ENCODE data around the gene APOOL.

The APOOL gene

DNA sequence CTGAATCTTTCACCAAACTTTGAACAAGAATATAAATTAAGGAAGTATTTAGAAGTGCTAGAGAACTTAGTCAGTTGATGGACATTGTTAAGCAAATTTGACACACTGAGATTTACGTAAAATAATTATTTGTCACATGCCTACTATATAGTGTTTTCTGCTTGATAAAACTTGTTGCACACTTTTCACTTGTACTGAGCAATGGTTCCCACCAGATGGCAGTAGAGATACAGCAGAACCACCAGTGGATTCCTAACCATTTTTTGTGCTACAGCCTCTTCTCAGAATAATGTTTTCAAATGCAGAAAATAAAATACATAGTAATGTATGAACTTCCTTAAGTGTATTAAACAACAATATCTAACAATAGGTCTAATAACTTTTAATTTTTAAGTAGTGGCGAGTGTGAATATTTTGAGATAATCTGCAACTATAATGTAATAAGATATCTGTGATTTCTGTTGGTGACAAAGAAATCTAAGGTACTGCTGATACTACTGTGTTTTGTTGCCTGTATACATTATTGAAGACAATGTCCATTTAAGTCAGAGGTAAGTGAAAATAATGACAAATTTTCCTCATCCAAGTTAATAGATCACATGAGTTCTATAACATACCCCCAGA, 81.2 kb downstream of the APOOL start:
- no peak for DNase-seq

DNA sequence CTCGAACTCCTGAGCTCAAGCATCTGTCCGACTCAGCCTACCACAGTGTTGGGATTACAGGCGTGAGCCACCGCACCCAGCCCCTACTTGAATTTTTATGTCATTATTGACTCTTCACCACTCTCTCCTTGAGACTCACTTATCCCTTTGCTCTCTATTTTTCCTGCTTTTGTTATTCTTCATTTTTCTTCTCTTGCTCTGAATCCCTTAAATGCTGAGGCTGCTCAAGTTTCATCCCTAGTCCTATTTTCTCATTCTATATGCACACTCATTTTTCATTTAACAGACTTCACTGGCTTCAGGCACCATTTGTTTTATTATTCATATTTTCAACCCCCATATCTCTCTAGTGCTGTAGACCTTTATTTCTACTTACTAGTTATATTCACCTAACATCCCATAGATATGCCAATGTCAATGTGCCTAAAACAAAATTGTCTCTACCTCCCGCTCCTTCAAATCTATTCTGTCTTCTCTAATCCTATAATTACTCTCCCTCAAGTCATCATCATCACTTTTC, 85.7 kb downstream of the APOOL start:
- DNase-seq, result no peak

DNA sequence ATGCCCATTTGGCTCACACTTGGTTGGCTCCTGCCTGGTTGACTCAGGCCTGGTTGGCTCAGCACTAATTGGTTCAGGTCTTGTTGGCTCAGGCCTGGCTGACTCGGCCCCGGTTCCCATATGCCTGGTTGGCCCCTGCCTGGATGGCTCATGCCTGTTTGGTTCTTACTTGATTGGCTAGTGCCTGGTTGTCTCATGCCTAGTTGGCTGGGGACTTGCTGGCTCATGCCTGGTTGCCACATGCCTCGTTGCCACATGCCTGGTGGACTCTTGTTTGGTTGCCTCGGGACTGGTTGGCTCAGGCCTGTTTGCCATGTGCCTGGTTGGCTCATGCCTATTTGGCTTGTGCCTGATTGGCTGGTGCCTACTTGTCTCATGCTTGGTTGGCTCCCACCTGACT, 103.7 kb downstream of the APOOL start:
- DNase-seq, result no peak

DNA sequence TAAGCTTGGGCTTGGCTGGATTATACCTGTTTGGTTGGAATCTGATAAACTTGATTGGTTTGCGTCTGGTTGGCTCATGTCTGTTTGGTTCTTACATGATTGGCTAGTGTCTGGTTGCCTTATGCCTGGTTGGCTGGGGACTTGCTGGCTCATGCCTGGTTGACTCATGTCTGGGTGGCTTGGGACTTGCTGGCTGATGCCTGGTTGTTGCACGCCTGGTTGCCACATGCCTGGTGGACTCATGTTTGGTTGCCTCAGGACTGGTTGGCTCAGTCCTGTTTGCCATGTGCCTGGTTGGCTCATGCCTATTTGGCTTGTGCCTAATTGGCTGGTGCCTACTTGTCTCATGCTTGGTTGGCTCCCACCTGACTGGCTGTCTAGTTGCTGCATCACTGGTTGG, 104.5 kb downstream of the APOOL start:
- DNase-seq, result no peak

DNA sequence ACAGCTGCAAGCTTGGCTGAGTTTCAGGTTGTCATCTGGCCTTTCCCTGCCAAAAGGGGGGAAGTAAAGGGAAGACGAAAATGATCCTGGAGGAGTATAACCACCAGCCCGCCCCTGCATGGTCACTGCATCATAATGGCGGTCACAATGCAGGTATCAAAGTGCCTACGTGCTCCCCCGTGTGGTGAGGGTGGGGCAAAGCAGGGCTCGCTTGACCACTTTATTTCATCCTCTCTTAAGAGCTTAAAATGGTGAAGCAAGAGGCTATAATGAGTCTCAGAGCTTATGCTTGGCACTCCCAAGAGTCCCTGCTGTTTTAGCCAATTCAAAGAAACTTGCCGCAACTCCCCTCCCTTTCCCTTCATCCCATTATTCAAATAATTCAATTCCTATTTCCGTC, 105.6 kb downstream of the APOOL start:
- no peak for DNase-seq

DNA sequence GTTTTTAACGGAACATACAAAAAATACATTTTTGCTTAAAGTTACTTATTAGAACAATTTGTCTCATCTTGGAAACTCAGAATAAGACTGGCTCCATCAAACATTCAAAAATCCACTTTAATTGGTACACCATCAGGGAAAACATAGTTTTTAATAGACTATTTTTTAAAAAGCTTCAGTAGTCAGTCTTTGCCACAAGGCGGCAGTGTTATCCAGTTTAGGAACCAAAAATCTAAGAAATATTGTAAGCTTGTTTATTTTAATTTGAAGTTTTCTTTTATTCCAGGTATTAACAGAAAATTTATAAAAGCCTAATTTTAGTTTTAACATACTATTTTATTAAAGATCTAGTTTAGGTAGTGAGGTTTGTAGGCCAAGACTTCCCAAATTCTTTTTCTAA, 107.7 kb downstream of the APOOL start:
- no peak for DNase-seq

DNA sequence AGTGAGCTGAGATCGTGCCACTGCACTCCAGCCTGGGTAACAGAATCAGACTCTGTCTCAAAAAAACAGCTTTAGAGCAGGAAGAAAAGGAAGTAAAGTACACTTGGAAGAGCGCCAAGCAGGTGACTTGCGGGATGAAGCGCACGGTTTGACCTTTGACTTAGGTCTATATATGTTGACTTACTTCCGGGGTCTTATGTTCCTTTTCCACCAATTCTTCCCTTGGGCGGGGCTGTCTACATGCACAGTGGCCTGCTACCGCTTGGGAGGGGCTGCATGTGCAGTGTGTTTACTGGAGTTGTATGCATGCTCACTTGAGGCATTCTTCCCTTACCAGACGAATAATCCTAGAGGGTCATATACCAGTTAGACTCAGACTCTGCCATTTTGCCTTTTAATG, 108.6 kb downstream of the APOOL start:
- no peak for DNase-seq

DNA sequence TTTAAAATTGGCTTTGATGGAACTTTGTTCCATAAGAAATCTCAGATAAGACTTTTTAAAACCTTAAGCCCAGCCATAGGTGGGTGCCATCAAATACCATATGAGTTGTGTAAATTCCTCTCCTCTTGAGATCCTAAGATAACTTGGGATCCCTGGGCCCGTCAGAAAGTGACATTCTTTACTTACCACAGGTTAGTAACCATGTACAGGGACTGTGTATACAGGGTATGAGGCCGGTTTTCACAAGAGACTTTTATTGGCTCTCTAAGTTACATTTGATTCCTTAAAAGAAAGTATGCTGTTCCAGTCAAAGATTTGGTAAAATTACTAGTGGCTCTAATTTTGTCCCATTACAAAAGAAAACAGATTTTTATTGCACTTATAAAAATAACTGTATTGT, 110.1 kb downstream of the APOOL start:
- DNase-seq, result no peak

DNA sequence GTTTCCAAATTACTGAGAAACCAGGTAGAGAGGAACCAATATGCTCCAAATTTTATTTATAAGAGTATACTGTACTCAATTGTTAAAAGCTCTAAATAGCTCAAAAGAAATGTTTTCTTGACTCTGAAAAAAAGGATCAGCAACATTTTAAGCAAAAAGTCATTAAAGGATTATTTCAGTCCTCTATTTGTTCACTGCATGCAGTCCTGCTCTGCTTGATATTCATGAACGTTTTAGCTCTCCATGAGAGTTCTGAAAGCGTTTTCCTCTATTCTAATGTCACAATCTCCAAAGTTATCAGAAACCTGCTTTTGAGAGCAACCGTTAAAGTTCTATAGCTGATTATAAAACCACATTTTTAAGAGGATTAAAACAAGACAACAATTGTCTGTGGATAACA, 110.5 kb downstream of the APOOL start:
- no peak for DNase-seq

DNA sequence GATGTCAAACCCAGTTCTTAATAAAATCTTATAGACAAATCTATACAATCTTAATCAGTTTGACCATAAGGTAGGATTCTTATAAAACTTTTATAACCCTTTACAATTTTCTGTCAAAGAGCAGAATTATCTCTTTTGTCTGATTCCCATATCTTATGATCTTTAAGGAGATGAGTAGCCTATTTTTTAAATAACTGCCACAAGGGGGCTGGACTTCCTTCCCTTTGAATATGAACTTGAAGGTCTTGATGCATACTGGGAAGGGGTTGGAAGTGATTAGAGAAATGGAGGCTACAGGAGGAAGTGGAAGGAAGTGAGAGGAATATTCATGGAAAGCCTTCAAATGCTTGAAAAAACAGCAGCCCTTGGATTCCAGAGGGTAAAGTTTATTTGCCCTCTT, 111.1 kb downstream of the APOOL start:
- no peak for DNase-seq

DNA sequence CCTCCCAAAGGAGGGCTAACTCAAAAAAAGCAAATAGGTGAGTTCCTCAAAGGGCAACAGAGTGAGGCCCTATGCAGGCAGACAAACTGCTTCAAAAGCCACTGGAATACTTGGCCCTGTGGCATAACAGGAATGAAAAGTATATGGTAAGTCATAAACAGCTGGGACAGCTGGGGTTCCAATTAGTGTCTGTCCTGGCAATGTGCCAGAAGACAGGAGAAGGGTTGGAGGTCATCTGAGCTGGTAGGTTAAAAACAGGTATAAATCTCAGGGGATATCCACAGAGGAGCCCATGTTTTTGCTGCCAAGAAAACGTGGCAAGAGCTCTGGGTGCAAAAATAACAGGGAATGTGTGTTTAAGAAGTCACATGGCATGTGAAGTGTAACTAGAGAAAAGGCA, 111.6 kb downstream of the APOOL start:
- DNase-seq, result no peak

DNA sequence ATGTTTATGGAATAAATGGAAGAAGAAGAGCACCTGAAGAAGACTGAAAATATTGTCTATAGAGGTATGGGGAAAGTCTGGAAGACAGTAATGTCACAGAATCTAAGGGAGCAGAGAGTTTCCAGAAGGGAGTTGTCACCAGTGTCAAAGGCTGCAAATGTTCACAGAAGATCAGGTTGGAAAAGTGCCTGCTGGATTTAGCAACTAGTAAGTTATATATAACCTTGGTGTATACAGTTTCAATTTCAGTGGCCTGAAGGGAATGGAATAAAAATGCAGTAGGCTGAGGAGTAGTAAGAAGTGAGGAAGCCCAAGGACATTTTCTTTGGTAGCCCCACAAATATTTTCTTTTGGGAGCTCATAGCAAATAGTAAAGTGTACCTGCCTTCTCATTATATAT, 132.7 kb downstream of the APOOL start:
- no peak for DNase-seq

DNA sequence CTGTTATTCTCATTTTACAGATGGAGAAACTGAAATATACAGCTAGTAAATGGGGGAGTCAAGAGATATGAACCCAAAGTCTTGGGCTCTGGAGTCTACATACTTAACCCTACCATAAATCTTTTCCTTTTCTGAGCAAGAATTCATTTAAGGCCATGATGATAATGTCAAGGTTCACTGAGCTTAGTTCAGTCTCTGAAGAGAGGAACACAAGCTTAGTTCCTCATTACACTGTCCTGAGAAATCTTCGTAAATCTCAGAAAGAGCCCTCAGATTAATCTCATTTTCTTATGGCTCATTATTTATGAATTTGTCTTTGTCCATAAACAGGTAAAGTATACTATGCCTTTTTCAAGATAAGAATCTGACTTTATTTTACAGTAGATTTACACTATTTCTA, 135.7 kb downstream of the APOOL start:
- no peak for DNase-seq

DNA sequence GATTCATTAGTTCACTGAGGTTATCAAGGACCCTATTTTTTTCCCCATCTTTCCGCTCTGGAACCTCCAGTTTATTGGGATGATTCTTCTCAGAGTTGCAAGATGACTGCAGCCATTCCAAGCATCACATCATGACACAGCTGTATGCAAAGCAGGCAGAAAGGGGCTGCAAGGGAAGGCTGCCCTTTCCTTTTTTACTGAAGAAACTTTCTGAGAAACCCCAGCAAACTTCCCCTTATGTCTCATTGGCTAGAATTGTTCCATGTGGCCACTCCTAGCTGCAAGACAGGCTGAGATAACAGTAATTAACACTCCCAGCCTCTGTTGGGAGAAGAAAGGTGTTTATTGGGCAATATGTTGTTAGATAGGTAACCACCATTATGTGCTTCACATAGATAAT, 137.3 kb downstream of the APOOL start:
- DNase-seq, result no peak

All from SHP77 (cell line).